Germinal center (tissue), 1 donor: Measurements from ENCODE around the gene C16orf89.
A peak's percentile ranks its signal among the peaks of the same experiment; 100 is the strongest.
"Not testable (repeated sequence)": the region's sequence is repeated elsewhere in the genome, so short reads cannot be mapped to it uniquely, and the experiment has no call there.

Source experiments
- DNase-seq: peaks from one replicate; pipeline ENCODE4 v3.0.0; 2012; ENCODE audit warnings: mixed read lengths, low spot score

The C16orf89 gene

GRCh38 chr16:5065813-5066212 lies at the start of gene C16orf89:
Gene C16orf89, minus strand, starts transcription at chr16:5065956. Its CDS starts 48 bp downstream, at chr16:5065908.
- DNase-seq, result no peak

- DNase-seq, result not testable (repeated sequence)
Measured at GRCh38 chr16:5110933-5111332, 45.2 kb upstream of the C16orf89 start.

GRCh38 chr16:5108505-5109158 lies 42.9 kb upstream of the C16orf89 start:
- no peak for DNase-seq

GRCh38 chr16:5105039-5105438 lies 39.3 kb upstream of the C16orf89 start:
- not testable (repeated sequence) for DNase-seq

GRCh38 chr16:5103296-5104032 lies 37.7 kb upstream of the C16orf89 start:
- DNase-seq, result not testable (repeated sequence)

GRCh38 chr16:5099174-5099573 lies 33.4 kb upstream of the C16orf89 start:
- not testable (repeated sequence) for DNase-seq

GRCh38 chr16:5098221-5099159 lies 32.7 kb upstream of the C16orf89 start:
- not testable (repeated sequence) for DNase-seq

- peak; percentile 89 for DNase-seq
Measured at GRCh38 chr16:5097470-5098220, 31.9 kb upstream of the C16orf89 start, which contains the start of gene EEF2KMT. Gene EEF2KMT, minus strand, starts transcription at chr16:5097795. Its CDS starts 56 bp downstream, at chr16:5097739.

GRCh38 chr16:5097061-5097469 lies 31.3 kb upstream of the C16orf89 start:
- peak; percentile 9 for DNase-seq

- DNase-seq, result not testable (repeated sequence)
Measured at GRCh38 chr16:5096437-5097060, 30.8 kb upstream of the C16orf89 start.

- not testable (repeated sequence) for DNase-seq
Measured at GRCh38 chr16:5095145-5095830, 29.5 kb upstream of the C16orf89 start.

- DNase-seq, result not testable (repeated sequence)
Measured at GRCh38 chr16:5093746-5094145, 28.0 kb upstream of the C16orf89 start.

- not testable (repeated sequence) for DNase-seq
Measured at GRCh38 chr16:5093081-5093480, 27.3 kb upstream of the C16orf89 start.

- DNase-seq, result not testable (repeated sequence)
Measured at GRCh38 chr16:5090592-5090991, 24.8 kb upstream of the C16orf89 start.

- not testable (repeated sequence) for DNase-seq
Measured at GRCh38 chr16:5089911-5090555, 24.3 kb upstream of the C16orf89 start.

GRCh38 chr16:5088936-5089335 lies 23.2 kb upstream of the C16orf89 start:
- not testable (repeated sequence) for DNase-seq

- not testable (repeated sequence) for DNase-seq
Measured at GRCh38 chr16:5088086-5088790, 22.5 kb upstream of the C16orf89 start.

- DNase-seq, result not testable (repeated sequence)
Measured at GRCh38 chr16:5085716-5086115, 20.0 kb upstream of the C16orf89 start.

GRCh38 chr16:5084802-5085201 lies 19.0 kb upstream of the C16orf89 start:
- DNase-seq, result peak; percentile 55
